Superior temporal gyrus (tissue), 1 donor: ENCODE measurements around the gene CEP95.
"Not testable (repeated sequence)": the region's sequence is repeated elsewhere in the genome, so short reads cannot be mapped to it uniquely, and the experiment has no call there.

ENCODE experiments used
- DNase-seq: peaks from one replicate; pipeline ENCODE4 v3.0.0-alpha.2; 2016; ENCODE audit errors: extremely low spot score

Gene CEP95

GRCh38 chr17:64495300-64495699 lies 11.5 kb upstream of the CEP95 start:
- DNase-seq: not testable (repeated sequence)

DNA sequence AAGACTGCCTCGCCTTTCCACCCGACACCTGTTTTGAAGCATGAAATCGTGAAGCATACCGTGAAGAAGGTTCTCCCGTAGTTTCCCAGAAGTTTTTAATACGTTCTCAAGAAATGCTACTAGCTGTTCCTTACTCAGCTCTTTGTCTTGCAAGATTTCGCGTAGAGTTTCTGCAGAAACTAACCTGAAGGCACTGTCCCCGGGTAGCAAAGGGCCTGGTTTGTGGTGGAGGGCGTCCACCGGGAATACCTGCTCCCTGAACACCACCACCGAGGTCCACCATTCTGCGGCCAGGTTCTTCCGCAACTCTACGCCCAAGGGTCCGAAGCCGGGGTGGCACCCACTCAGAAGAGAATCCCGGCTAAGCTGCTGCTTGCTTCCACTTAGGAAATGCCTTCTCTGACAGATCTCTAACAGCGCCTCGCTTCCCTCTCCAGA lies 10.4 kb upstream of the CEP95 start:
- DNase-seq: no peak

GRCh38 chr17:64496786-64497564 lies 9.8 kb upstream of the CEP95 start, which contains the start of gene POLG2:
Gene POLG2, minus strand, starts transcription at chr17:64497054. Its CDS starts 86 bp downstream, at chr17:64496968.
- DNase-seq: peak; percentile 94

- DNase-seq: no peak
Observed at GRCh38 chr17:64497565-64498035, 9.2 kb upstream of the CEP95 start.

DNA sequence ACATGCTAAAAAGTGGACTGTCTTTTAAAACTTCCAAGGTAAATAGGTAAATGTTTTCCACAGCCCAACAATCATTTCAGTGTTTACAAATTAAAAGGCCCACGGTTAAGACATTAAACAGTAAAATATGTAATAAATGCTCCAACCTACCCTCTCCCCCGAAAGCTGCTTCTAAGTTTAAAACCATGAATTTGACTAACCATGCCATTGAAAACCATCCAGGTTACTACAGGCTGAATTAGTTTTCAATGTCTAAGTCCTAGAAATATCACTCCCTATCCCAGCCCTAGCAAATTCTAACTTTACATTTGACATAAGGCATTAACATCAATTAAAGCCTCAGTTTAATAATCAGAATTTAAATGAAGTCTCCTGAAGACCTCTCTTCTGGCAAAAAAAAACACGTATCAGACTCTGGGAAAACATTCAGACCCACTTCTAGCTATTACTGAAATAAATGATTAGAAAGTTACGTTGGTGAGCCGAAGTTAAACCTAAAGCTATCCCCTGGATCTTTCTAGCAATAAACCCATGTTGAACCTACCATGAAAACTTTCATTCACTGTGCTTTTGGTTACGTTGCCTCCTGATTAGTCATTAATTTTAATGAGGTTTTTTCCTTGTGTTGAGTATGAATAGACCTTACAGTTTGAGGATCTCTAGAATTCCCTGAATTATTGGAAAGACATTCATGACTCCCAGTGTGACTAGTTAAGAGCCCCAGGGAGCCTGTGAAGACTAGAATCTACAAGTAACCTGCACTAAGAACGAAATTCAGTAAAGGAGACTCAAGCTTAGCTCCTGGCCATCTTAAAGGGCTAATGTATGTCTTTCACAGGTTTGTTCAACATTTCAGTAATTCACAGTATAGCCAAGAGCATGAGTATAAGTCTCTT lies 8.2 kb upstream of the CEP95 start:
- no peak for DNase-seq

DNA sequence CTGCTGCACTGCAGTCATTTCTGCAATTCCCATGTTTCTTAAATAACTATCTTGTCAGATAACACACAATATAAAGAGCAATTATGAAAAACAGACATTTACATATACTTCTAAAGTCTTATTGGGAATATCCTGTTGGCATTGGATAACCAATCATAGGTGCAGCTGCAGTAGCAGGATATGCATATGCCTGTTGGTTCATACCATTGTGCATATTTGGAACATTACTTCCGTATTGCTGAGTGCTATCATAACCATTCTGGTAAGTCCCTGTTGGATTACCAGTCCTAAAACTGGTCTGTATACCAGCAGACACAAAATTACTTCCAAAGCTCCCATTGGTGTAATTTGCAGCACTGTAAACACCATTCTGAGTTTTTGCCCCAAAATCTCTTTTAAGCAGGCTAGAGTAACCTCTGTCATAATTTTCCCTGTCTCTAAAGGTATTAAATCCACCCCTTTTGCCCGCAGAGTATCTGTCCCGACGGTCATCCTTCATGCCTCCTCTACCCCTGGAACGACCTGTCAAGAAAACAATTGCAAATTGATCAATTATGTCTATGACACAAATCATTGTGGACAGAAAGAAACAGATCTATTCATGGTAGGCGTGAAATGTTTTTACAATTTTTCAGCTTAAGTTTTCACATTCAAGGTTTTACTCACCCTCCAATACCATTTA lies 6.8 kb upstream of the CEP95 start:
- no peak for DNase-seq

- DNase-seq: no peak
Observed at GRCh38 chr17:64500487-64500859, 6.3 kb upstream of the CEP95 start.

- DNase-seq: no peak
Observed at GRCh38 chr17:64500862-64501765, 5.7 kb upstream of the CEP95 start.

DNA sequence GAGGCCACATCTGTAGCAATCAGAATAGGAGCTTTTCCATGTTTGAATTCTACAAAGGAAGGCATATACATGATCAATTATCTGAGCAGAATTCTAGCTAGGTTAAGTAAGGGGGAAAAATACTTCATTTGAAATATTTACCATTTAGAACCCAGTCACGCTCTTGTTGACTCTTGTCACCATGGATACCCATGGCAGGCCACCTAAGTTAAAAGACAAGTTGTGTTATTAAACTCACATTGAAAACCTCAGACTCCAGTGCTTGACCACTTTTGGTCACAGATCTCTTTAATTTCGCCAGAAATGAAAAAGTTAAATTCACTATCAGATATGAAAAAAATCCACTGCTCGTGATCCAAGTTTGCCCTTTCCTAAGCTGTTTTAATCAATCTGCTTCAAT lies 4.8 kb upstream of the CEP95 start:
- DNase-seq: no peak

GRCh38 chr17:64502809-64503208 lies 4.0 kb upstream of the CEP95 start:
- no peak for DNase-seq

DNA sequence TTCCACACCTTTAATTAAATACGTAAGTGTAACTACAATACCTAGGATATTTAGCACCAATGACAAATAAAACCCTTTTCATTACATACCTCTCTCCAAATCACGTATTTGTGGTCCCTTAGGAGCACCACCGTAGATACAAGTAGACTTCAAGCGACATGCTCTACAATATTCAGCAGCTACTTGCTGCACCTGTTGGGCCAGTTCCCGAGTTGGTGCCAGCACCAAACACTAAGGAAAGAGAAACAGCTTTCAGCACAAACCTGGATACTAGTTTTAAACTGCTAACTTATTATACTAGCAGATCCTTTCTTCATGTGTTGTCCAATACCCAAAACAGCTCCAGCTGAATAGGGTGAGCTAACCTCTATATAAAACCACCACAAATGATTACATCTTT lies 3.4 kb upstream of the CEP95 start:
- no peak for DNase-seq

DNA sequence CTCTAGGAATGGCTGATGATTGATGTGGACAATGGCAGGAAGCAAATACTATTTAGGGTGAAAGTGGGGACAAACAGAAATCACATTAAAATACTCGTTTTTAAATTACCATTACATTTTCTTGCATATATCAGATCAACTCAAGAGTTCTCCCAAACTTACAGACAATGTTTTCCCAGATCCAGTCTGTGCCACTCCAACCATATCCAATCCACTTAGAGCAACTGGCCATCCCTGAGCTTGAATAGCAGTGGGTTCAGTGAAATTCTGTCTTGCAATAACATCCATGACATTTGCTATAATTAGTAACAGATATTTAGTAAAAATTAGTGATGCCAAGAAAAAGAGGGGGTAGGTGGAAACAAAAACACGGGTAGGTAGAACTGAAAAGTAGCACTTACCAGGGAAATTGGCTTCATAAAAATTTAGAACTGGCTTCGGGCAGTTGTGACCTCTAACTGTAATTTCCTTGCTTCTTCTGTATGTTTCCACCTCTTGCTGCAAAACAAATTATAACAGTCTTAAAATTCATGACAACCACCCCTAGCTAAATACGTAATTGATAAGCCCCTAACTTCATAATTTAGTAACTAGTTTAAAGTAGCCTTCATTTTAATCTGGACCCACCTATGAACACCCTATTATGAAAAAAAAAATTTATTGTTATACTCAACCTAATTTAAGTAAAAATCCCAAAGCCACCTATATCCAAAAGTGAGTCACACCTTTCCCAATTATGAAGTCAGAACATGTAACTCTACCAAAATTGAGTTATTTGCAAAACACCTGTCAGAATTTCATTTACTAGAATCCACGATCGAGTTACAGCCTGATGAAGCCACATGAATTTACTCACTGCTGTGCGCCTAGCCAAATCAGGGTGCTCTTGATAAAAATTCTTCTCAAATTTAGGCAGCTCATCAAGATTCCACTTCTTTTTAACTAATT lies 2.7 kb upstream of the CEP95 start:
- no peak for DNase-seq

GRCh38 chr17:64504769-64505339 lies 1.9 kb upstream of the CEP95 start:
- DNase-seq: no peak

DNA sequence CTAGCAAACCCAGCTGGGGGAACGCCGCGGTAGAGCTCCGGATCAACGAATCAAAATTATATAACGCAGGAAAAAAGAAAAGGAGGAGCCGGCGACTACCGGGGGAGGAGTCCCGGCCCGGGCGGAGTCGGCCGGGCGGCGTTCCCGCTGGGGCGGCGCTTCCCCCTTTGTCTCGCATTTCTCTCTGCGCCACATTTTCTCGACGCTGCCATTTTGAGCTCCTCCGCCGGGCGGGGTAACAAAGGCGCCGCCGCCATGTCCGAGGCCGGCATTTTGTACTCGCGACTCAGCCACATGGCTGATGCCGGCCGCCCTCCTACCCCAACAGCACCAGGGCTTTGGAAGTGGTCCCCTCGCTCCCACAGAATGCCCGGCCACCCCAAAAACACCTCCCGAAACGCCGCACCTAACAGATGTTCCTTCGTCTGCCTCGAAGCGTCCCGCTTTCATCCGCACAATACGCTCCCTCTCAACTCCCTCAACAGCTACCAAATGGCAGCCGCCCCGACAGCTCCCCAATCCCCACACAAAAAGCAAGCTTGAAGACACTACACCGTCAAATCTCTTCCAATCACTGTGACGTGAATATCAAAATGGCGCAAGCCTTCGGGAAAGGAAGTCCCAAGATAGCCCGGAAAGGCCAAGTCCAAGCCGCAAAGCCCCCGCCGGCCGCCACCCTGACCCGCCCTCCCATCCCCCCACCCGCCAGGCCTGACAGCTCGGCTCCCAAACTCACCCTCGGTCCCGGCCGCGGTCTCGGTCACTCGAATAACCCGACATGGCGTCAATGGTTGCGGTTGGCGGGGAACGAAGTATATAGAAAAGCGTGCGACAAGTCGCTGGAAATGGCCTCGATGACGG lies 1.2 kb upstream of the CEP95 start:
- peak; percentile 92 for DNase-seq

- DNase-seq: peak; percentile 97
Observed at GRCh38 chr17:64506201-64506575, 589 bp upstream of the CEP95 start, which contains the start of gene DDX5. Gene DDX5, minus strand, starts transcription at chr17:64506289. Its CDS starts 170 bp downstream, at chr17:64506119.

- peak; percentile 79 for DNase-seq
Observed at GRCh38 chr17:64507413-64507782, 621 bp downstream of the CEP95 start.

- no peak for DNase-seq
Observed at GRCh38 chr17:64508683-64509082, 1.9 kb downstream of the CEP95 start.

DNA sequence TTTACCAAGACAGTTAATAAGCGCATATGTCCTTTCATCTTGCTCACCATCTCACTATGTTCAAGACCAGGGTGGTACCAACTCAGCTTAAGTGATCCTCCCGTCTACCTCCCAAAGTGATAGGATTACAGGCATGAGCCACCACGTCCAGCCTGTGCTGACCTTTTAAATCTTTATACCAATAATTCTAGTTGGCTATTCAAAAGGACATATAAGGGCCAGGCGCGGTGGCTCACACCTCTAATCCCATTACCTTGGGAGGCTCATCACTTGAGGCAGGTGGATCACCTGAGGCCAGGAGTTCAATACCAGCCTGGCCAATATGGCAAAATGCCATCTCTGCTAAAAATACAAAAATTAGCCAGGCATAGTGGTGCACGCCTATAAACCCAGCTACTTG lies 2.4 kb downstream of the CEP95 start:
- DNase-seq: no peak

- DNase-seq: no peak
Observed at GRCh38 chr17:64515419-64515818, 8.6 kb downstream of the CEP95 start.
